GM21529 (cell line): ENCODE data around the gene CHTF18.

ENCODE experiments used
- ATAC-seq: cut with Tn5 transposase; IDR thresholded peaks from one replicate; pipeline ENCODE4 v1.9.1; 2021; ENCODE audit not compliant: unreplicated experiment

Gene CHTF18

DNA sequence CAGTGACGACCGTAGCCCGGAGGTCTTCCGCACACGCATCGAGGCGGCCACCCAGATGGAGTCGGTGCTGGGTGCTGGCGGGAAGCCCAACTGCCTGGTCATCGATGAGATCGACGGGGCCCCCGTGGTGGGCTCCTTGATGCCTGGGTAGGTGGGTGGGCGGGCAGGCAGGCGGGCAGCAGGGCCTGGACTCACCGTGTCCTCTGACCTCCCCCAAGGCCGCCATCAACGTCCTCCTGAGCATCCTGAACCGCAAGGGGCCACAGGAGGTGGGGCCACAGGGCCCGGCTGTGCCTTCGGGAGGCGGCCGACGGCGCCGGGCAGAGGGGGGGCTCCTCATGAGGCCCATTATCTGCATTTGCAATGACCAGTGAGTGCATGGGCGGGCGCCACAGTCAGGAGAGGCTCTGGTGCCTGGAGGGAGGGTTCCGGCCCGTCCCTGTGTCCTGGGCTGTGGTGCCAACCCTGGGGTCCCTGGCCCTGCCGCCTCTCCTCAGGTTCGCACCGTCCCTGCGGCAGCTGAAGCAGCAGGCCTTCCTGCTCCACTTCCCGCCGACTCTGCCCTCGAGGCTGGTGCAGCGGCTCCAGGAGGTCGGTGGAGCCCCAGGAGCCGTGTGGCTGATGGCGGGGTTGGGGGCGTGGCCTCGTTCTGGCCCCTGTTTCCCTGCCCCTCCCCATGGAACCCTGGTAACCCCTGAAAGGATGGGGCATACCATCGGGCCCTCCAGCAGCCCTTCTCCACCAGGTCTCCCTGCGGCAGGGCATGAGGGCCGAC, 4.0 kb downstream of the CHTF18 start:
- no peak for ATAC-seq

- ATAC-seq: no peak
These were observed 5.0 kb downstream of the CHTF18 start for GRCh38 chr16:793414-793813.

DNA sequence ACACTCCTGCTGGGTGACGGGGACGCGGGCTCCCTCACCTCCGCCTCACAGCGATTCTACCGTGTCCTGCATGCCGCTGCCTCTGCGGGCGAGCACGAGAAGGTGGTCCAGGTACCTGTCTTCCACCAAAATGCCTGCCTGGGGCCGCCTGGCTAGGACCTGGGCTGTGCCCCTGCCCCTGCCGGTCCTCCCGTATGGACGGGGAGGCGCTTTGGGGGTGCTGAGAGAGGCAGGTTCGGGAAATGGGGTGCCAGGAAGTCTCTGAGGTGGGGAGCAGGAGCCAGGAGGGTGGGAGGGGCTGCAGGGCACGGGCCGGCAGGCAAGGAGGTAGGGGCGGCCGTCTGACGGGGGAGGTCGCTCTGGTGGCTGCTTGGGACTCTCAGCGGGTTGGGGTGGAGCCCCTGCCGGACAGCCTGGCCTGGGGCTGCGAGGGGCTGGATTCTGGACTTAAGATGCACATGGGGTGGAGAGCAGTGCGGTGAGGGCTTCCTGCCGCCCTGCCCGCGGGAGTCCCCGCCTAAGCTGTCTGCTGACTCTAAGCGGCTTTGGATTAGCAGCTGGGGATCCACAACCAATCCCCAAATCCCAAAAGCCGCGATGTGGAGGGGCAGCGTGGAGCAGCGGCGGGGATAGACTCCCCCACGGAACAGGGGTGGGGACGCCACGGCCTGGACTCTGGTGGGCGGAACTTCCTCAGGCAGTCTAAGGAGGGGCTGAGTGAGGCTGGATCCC, 5.8 kb downstream of the CHTF18 start:
- ATAC-seq: no peak

DNA sequence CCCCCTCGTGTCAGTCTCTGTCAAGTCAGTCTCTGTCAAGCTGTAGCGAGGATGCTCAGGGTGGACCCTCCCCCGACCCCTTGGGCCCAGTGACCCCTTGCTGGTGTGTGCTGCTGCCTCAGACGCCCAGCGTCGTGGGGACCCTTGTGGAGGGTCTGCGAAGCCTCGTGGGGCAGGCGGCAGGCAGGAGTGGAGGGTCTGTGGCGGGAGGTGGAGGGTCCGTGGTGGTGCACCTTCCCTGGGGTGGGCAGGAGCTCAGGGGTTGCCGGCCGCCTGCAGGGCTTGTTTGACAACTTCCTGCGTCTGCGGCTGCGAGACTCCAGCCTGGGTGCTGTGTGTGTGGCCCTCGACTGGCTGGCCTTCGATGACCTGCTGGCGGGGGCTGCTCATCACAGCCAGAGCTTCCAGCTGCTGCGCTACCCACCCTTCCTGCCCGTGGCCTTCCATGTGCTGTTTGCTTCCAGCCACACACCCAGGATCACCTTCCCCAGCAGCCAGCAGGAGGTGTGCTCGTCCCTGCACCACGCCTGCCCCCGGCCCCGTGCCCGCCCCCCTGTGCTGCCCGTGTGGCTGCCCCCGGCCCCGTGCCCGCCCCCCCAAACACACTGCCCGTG, 6.5 kb downstream of the CHTF18 start:
- no peak for ATAC-seq

DNA sequence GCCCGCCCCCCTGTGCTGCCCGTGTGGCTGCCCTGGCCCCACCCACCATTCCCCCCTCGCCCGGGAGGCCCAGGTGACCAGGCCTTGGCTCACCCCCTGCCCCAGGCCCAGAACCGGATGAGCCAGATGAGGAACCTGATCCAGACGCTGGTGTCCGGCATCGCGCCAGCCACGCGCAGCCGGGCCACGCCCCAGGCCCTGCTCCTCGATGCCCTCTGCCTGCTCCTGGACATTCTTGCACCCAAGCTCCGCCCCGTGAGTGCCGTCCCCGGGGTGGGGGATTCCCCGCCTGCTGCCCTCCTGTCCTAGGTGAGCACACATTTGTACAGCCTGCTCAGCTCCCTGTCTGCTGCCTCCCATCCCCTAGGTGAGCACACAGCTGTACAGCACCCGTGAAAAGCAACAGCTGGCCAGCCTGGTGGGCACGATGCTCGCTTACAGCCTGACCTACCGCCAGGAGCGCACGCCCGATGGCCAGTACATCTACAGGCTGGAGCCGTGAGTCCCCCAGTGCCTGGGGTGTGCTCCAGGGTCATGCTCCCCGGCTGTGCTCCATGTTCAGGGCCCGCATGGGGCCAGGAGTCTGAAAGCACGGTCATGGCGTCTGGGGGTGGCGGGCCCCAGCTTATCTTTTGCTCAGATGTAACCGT, 7.3 kb downstream of the CHTF18 start:
- ATAC-seq: no peak

GRCh38 chr16:796296-797119, 8.1 kb downstream of the CHTF18 start:
- no peak for ATAC-seq

GRCh38 chr16:797120-797420, 8.7 kb downstream of the CHTF18 start:
- no peak for ATAC-seq

DNA sequence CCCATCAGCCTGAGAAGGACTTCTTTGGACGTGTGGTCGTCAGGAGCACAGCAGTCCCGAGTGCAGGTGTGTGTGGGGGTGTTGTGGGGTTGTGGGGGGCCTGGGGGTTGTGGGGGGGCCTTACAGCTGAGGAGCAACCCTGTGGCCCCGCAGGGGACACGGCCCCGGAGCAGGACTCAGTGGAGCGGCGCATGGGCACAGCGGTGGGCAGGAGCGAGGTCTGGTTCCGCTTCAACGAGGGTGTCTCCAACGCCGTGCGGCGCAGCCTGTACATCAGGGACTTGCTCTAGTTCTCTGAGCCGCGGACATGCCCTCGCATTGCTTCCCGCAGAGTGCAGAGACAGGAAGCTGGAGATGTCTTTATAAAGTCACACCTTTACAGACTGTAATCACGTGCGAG, 9.3 kb downstream of the CHTF18 start:
- ATAC-seq: no peak

- ATAC-seq: no peak
These were observed 10.2 kb downstream of the CHTF18 start for GRCh38 chr16:798666-799065.

GRCh38 chr16:799111-799947, 10.9 kb downstream of the CHTF18 start:
- no peak for ATAC-seq

DNA sequence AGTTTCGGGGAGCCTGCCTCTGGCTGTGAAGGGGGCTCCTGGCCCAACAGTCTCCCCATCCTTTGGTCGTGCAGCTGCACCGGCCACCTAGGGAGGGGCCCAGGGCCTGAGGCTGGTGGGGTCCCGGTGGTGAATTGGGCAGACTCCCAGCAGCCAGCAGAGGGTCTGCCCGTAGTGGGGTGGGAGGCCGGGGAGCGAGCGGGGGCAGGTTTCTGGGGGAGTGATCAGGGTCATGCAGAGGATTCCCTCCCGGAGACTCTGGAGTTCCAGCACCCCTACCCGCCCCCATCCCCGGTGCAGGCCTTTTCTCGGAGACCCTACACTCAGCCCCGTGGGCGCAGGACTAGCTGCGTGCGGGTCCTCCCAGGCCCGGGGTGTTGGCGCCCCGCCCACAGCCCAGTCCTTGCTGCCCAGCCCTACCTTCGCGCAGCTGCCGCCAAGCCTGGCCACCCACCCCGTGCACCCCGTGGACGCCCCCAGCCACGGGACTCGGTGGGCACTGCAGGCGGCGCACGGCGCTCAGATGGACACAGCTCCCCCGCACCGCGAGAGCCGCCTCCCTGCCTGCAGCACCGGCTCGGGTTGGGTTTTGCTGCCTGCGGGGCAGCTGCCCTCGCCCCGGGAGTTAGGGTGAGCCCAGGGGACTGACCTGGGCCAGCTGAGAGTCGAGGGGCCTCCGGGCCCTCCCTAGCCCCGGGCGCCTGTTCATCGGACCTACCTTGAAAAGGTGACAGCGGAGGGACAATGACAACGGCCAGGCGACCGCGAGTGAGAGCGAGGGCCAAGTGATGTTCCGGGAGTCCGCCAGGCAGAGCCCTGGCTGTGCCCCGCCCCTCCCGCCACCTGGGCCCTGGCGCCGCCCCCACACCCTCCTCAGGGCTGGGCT, 11.8 kb downstream of the CHTF18 start, which contains the start of gene GNG13:
GNG13 (minus strand) TSS at position 787 of the 886 bp plus-strand sequence. CDS start 1,657 bp downstream, outside the sequence.
- no peak for ATAC-seq

DNA sequence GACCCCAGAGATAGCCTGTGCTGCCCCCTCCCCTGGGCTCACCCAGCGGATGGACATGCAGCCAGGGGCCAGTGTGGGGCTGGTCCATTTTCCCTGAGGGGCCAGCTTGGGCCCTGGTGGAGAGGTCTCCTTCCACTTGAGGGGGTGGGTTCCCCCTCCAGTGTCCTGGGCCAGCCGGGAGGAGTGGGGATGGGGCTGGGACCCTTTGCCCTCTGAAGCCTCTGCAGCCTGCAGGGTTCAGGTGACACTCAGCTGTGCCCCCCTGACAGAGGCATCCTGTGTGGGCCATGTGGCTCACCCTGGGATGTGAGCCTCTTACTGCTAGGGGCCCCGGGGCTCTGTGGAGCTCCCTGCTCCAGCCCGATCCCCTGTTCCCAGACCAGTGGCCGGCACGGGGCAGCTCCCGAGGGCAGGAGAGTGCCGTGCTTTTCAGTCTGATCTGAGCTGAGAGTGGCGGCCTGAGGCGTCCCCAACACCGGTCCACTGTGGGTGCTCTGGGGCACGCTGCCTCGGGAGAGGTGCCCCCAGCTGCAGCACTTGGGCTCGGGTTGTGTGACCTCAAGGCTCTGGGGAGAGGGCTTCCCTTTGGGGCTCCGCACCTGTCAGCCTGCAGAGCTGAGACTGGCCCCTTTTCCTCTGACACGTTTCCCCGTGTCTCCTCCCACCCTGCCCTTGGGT, 12.6 kb downstream of the CHTF18 start:
- ATAC-seq: no peak

DNA sequence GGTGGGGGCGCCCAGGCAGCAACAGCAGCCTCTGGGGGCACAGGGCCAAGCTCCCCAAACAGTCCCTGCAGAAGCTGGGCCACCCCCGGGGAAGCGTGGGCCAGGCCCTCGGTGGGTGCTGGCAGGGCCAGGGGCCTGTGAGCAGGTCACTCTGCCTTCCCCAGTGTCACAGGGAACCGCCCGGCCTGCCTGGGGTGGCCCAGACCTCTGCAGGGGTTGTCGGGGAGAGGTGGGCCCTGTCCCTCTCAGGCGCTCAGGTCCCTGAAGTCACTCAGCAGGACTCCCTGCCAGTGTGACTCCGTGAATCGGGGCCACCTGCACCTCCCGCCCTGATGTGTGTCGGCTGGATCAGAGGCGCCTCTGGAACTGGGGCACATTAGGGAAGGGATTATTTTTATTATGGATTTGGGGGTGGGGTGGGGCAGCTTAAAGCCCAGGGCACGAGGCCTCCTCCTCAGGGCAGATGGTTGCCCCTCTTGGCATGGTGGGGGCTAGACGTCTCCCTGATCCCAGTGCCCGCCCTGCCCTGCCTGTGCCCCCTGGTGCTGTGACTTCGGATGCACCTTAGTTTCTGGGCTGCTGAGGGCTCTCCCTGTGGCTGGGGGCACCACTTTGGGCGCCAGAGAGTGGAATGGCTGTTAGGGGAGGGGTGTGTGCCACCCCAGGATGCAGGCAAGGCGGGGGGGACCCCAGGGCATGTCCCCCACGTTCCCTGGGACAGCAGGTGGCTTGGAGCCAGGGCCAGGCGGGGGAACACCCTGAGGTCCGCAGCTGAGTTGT, 13.4 kb downstream of the CHTF18 start:
- ATAC-seq: no peak

DNA sequence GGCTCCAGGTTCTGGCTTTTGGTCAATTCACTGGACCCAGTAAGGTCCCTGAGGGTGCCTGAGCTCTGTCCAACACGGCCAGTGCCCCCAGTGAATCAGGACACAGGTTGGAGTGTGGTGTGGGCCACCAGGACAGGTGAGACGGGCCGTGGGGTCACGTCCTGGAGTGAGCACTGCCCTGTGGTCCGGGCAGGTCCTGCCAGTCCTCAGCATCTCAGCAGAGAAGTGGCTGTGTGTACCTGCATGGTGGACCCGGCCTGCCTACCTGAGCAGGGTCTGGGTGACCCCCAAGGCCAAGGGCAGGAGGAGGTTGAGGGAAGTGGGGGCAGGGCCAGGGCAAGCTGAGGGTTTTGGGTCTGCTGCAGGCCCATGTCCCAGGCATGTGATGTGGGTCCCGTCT, 14.0 kb downstream of the CHTF18 start:
- no peak for ATAC-seq

DNA sequence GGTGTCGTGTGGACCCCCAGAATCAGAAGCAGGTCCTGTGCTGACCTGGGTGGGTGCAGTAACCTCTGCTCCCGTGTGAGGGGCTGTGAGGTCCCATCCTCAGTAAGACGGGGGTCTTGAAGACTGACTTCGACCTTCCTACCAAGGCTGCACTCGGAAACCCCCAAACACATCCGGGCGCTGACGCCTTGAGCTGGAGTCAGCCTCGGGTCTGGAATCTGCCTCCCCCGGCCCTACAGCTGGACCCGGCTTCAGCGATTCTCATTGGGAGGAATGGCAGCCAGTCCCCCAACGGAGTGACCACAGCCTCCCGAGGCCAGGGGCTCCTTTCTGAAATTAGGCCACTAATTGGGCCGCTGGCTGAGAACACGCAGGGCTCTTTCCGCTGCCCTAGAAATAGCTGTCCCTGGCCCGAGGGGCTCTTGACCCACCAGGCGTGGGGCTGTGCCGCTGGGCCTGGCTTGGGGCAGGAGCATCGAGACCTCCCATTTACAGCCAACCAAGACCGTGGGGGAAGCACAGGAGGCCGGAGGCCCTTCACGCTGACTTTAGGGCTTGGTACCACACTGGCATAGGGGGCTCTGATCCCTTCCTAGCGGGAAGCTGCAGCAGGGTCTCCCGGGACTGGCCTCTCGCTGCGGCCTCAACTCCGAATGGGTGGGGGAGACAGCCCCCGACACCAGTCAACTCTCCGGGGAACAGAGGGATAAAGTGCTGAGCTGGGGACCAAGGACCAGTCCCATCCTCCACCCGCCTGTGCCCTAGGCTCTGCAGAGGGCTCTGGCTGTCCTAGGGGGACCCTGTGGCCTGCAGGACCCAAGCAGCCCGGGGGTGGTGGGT, 14.7 kb downstream of the CHTF18 start:
- no peak for ATAC-seq

DNA sequence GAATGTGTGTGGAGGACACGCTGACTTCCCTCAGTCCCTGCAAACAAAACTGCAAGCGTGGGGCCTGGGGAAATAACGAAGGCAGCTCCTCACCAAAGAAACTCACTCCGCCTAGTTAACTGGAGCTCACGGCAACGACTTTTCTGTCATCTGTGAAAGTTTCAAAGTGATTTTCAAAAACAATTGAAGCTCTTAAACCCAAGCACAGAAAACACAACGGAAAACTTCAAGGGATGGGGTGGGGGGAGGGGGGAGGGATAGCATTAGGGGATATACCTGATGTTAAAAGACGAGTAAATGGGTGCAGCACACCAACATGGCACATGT, 15.3 kb downstream of the CHTF18 start:
- ATAC-seq: no peak
